HFF-Myc (cell line): ENCODE results near the gene NKX2-1.

Source experiments
- DNase-seq: peaks from one replicate; pipeline ENCODE4 v3.0.0-alpha.2; 2011; ENCODE audit warnings: low read depth; ENCODE audit errors: extremely low read depth
- H3K4me3 ChIP-seq: replicated peaks from 2 replicates; pipeline ENCODE4 v1.5.1; 2011; ENCODE audit warnings: low read depth, mild to moderate bottlenecking, control low read depth, low read length
- CTCF ChIP-seq: IDR thresholded peaks from 2 replicates; pipeline ENCODE4 v1.5.1; 2012; ENCODE audit warnings: mild to moderate bottlenecking, low read depth, low read length, control low read depth; ENCODE audit errors: missing control alignments

Gene NKX2-1

GRCh38 chr14:36509069-36509917 lies 10.7 kb downstream of the NKX2-1 start:
- no peak for TF ChIP-seq CTCF
- no peak for DNase-seq
- no peak overlapping the region for H3K4me3 ChIP-seq

GRCh38 chr14:36508418-36509068 lies 11.5 kb downstream of the NKX2-1 start:
- no peak overlapping the region for H3K4me3 ChIP-seq
- DNase-seq = no peak
- no peak for TF ChIP-seq CTCF

- DNase-seq = no peak
- no peak overlapping the region for H3K4me3 ChIP-seq
- TF ChIP-seq CTCF = no peak
Measured at GRCh38 chr14:36507847-36508417, 12.1 kb downstream of the NKX2-1 start.

- H3K4me3 ChIP-seq = no peak overlapping the region
- TF ChIP-seq CTCF = no peak
- DNase-seq = no peak
Measured at GRCh38 chr14:36506732-36507614, 13.1 kb downstream of the NKX2-1 start.

- TF ChIP-seq CTCF = no peak
- no peak overlapping the region for H3K4me3 ChIP-seq
- DNase-seq = no peak
Measured at GRCh38 chr14:36505892-36506731, 13.9 kb downstream of the NKX2-1 start.
